OCI-LY1 (cell line): ENCODE data around the gene NFX1.
"Not testable (repeated sequence)": the region's sequence is repeated elsewhere in the genome, so short reads cannot be mapped to it uniquely, and the experiment has no call there.

ENCODE experiments used
- H2AFZ ChIP-seq: fragments of 200-600 bp; sonication (generic), shearing (Covaris generic); 2 replicates; pipeline ENCODE4 v1.6.0; 2014; ENCODE audit warnings: antibody characterized with exemption, mild to moderate bottlenecking, low read length
- H3F3A ChIP-seq: fragments of 200-600 bp; sonication (generic), shearing (Covaris generic); 2 replicates; pipeline ENCODE4 v1.6.0; 2014; ENCODE audit warnings: mild to moderate bottlenecking, antibody characterized with exemption, low read length, moderate library complexity; ENCODE audit not compliant: insufficient read depth
- H3K27ac ChIP-seq: fragments of 200-600 bp; sonication (generic); 2 replicates; pipeline ENCODE4 v1.5.1; 2014; ENCODE audit warnings: low read length, mixed run types, mild to moderate bottlenecking, low read depth; ENCODE audit not compliant: poor library complexity, severe bottlenecking
- H3K27me3 ChIP-seq: fragments of 200-600 bp; sonication (generic); 2 replicates; pipeline ENCODE4 v1.6.0; 2014; ENCODE audit warnings: antibody characterized with exemption, mild to moderate bottlenecking, low read length, moderate library complexity; ENCODE audit not compliant: insufficient read depth
- H3K36me3 ChIP-seq: fragments of 200-600 bp; sonication (generic); 2 replicates; pipeline ENCODE4 v1.6.1; 2014; ENCODE audit warnings: mild to moderate bottlenecking, antibody characterized with exemption, low read length, moderate library complexity, mixed read lengths; ENCODE audit not compliant: insufficient read depth
- H3K4me1 ChIP-seq: fragments of 200-600 bp; sonication (generic); 2 replicates; pipeline ENCODE4 v1.5.1; 2014; ENCODE audit warnings: mild to moderate bottlenecking, low read length, moderate library complexity; ENCODE audit not compliant: insufficient read depth, severe bottlenecking
- H3K4me2 ChIP-seq: fragments of 200-600 bp; sonication (generic), shearing (Covaris generic); 2 replicates; pipeline ENCODE4 v1.6.1; 2014; ENCODE audit warnings: low read length
- H3K4me3 ChIP-seq: fragments of 200-600 bp; sonication (generic); 2 replicates; pipeline ENCODE4 v1.5.1; 2014; ENCODE audit warnings: low read length, low read depth, mild to moderate bottlenecking, mixed read lengths; ENCODE audit not compliant: poor library complexity, severe bottlenecking
- H3K79me2 ChIP-seq: fragments of 200-600 bp; shearing (Covaris generic); 2 replicates; pipeline ENCODE4 v1.6.1; 2016; ENCODE audit warnings: mixed run types, low read length, mixed read lengths; ENCODE audit not compliant: insufficient read depth
- H3K9ac ChIP-seq: fragments of 200-600 bp; sonication (generic), shearing (Covaris generic); 2 replicates; pipeline ENCODE4 v1.6.1; 2014; ENCODE audit warnings: mild to moderate bottlenecking, low read length, mixed read lengths
- H3K9me2 ChIP-seq: fragments of 200-600 bp; sonication (generic), shearing (Covaris generic); 2 replicates; pipeline ENCODE4 v1.6.1; 2014; ENCODE audit warnings: low read depth, mild to moderate bottlenecking, low read length, mixed read lengths
- H3K9me3 ChIP-seq: fragments of 200-600 bp; shearing (Covaris generic); 2 replicates; pipeline ENCODE4 v1.6.1; 2014; ENCODE audit warnings: low read length, mixed read lengths
- H4K20me1 ChIP-seq: fragments of 200-600 bp; sonication (generic), shearing (Covaris generic); 2 replicates; pipeline ENCODE4 v1.6.0; 2016; ENCODE audit warnings: mild to moderate bottlenecking, low read length; ENCODE audit not compliant: insufficient read depth
- CTCF ChIP-seq: fragments of 200-600 bp; sonication (generic), shearing (Covaris generic); IDR thresholded peaks from 2 replicates; pipeline ENCODE4 v1.5.1; 2017; ENCODE audit warnings: mild to moderate bottlenecking, antibody characterized with exemption, low read length, moderate library complexity, mixed read lengths
- EZH2 ChIP-seq: fragments of 200-600 bp; sonication (generic), shearing (Covaris generic); IDR thresholded peaks from 2 replicates; pipeline ENCODE4 v1.8.0; 2017; ENCODE audit warnings: borderline replicate concordance, mixed run types, mild to moderate bottlenecking, antibody characterized with exemption, low read length, moderate library complexity, mixed read lengths

Gene NFX1

GRCh38 chr9:33392591-33393021 is 102.3 kb downstream of the NFX1 start:
- H3K27ac ChIP-seq, H4K20me1 ChIP-seq, H3K4me3 ChIP-seq, H3K9ac ChIP-seq, H2AFZ ChIP-seq, H3K27me3 ChIP-seq, H3F3A ChIP-seq, H3K4me1 ChIP-seq, H3K36me3 ChIP-seq, H3K79me2 ChIP-seq, H3K9me2 ChIP-seq, H3K4me2 ChIP-seq, H3K9me3 ChIP-seq: not testable (repeated sequence)

GRCh38 chr9:33393581-33393980 is 103.3 kb downstream of the NFX1 start:
- H3K4me1 ChIP-seq: no peaks in the 10 kb centered on the region
- H3K27me3 ChIP-seq: no peaks in the 10 kb centered on the region
- H3K36me3 ChIP-seq: no peaks in the 10 kb centered on the region
- H3K4me2 ChIP-seq: no peak overlapping the region
- H3K9ac ChIP-seq: no peak overlapping the region
- TF ChIP-seq CTCF (no peak), EZH2 (no peak)
- H3K4me3 ChIP-seq: no peak overlapping the region
- no peaks in the 10 kb centered on the region for H4K20me1 ChIP-seq
- no peaks in the 10 kb centered on the region for H3K9me3 ChIP-seq
- no peaks in the 10 kb centered on the region for H3F3A ChIP-seq
- H2AFZ ChIP-seq: no peak overlapping the region
- no peaks in the 10 kb centered on the region for H3K9me2 ChIP-seq
- no peaks in the 10 kb centered on the region for H3K79me2 ChIP-seq
- no peak overlapping the region for H3K27ac ChIP-seq

GRCh38 chr9:33393986-33394385 is 103.7 kb downstream of the NFX1 start:
- H3K4me2 ChIP-seq, H3K4me1 ChIP-seq, H3K36me3 ChIP-seq, H2AFZ ChIP-seq, H3K9me3 ChIP-seq, H3K4me3 ChIP-seq, H4K20me1 ChIP-seq, H3K79me2 ChIP-seq, H3K27ac ChIP-seq, H3K9ac ChIP-seq, H3F3A ChIP-seq, H3K27me3 ChIP-seq, H3K9me2 ChIP-seq: not testable (repeated sequence)

GRCh38 chr9:33395159-33395879 is 105.0 kb downstream of the NFX1 start:
- not testable (repeated sequence) for H3K36me3 ChIP-seq, H4K20me1 ChIP-seq, H3K27ac ChIP-seq, H3K4me3 ChIP-seq, H3K9me2 ChIP-seq, H3K27me3 ChIP-seq, H3K4me1 ChIP-seq, H3K9me3 ChIP-seq, H3K9ac ChIP-seq, H2AFZ ChIP-seq, H3F3A ChIP-seq, H3K4me2 ChIP-seq, H3K79me2 ChIP-seq

- not testable (repeated sequence) for H3K36me3 ChIP-seq, H3K9me2 ChIP-seq, H3K27ac ChIP-seq, H3K27me3 ChIP-seq, H3F3A ChIP-seq, H3K4me3 ChIP-seq, H3K4me1 ChIP-seq, H4K20me1 ChIP-seq, H3K9me3 ChIP-seq, H2AFZ ChIP-seq, H3K4me2 ChIP-seq, H3K9ac ChIP-seq, H3K79me2 ChIP-seq
Measured at GRCh38 chr9:33397801-33398200, 107.5 kb downstream of the NFX1 start.

- not testable (repeated sequence) for H2AFZ ChIP-seq, H3K4me2 ChIP-seq, H3K36me3 ChIP-seq, H3K4me1 ChIP-seq, H3K79me2 ChIP-seq, H3K9ac ChIP-seq, H3K4me3 ChIP-seq, H4K20me1 ChIP-seq, H3K9me2 ChIP-seq, H3K27me3 ChIP-seq, H3F3A ChIP-seq, H3K9me3 ChIP-seq, H3K27ac ChIP-seq
Measured at GRCh38 chr9:33399047-33399446, 108.7 kb downstream of the NFX1 start.

- H3K27me3 ChIP-seq, H3K4me2 ChIP-seq, H3K27ac ChIP-seq, H2AFZ ChIP-seq, H3K79me2 ChIP-seq, H3K4me3 ChIP-seq, H3K9me3 ChIP-seq, H3F3A ChIP-seq, H3K9ac ChIP-seq, H4K20me1 ChIP-seq, H3K4me1 ChIP-seq, H3K9me2 ChIP-seq, H3K36me3 ChIP-seq: not testable (repeated sequence)
Measured at GRCh38 chr9:33401809-33402208, 111.5 kb downstream of the NFX1 start.
